LNCAP (cell line): ENCODE data around the gene NR2C2.

Source experiments
- TF ChIP-seq, protein P1 (sequence below): fragments of 450-650 bp; IDR thresholded peaks from 2 replicates; pipeline ENCODE4 v1.5.1; 2017; ENCODE audit warnings: mild to moderate bottlenecking

NR2C2 gene

DNA sequence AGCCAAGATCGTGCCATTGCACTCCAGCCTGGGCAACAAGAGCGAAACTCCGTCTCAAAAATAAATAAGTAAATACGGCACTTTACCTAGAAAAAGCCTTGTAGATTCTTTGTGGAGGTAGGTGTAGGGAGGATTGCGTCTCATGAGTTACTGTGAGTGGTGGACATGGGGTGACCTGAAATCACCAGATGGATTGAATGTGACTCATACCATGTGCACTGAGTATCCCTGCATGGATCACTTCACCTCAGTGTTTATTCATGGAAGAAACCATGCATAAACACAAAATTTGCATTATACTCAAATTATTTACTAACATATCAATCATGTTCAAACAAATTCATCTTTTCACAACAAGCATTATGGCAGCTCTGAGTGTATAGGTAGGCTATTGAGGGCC, 61.8 kb downstream of the NR2C2 start:
- TF ChIP-seq, protein P1, sequence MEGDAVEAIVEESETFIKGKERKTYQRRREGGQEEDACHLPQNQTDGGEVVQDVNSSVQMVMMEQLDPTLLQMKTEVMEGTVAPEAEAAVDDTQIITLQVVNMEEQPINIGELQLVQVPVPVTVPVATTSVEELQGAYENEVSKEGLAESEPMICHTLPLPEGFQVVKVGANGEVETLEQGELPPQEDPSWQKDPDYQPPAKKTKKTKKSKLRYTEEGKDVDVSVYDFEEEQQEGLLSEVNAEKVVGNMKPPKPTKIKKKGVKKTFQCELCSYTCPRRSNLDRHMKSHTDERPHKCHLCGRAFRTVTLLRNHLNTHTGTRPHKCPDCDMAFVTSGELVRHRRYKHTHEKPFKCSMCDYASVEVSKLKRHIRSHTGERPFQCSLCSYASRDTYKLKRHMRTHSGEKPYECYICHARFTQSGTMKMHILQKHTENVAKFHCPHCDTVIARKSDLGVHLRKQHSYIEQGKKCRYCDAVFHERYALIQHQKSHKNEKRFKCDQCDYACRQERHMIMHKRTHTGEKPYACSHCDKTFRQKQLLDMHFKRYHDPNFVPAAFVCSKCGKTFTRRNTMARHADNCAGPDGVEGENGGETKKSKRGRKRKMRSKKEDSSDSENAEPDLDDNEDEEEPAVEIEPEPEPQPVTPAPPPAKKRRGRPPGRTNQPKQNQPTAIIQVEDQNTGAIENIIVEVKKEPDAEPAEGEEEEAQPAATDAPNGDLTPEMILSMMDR: no peak

DNA sequence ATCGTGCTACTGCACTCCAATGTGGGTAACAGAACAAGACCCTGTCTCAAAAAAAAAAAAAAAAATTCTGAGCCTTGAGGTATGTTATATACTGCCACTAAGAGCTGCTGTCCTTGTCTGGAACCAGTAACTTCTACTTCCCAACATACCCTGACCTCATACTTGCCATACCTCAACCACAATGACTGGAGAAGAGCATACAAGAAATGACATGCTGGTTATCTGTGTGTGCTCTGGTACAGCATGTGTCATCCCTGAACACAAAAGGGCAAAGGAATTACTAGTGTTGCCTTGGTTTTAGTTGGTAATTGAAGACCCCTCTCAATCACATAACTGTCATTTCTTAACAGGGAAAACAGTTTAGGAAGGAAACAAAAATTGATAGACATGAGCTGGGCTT, 63.3 kb downstream of the NR2C2 start:
- TF ChIP-seq, protein P1: no peak

DNA sequence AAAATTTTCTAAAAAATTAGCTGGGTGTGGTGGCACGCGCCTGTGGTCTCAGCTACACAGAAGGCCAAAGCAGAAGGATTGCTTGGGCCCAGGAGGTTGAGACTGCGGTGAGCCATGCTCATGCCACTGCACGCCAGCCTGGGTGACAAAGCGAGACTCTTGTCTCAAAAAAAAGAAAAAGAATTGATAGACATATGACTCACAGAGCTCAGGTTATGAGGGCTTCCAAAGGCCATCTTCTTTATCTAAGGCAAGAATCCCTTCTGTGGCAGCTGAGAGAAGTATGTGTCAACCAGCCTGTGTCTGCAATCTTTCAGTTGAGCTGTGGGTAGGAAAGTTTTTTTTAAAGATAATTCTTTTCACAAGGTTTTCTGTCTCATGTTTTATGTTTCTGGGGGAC, 63.8 kb downstream of the NR2C2 start:
- TF ChIP-seq, protein P1: no peak

DNA sequence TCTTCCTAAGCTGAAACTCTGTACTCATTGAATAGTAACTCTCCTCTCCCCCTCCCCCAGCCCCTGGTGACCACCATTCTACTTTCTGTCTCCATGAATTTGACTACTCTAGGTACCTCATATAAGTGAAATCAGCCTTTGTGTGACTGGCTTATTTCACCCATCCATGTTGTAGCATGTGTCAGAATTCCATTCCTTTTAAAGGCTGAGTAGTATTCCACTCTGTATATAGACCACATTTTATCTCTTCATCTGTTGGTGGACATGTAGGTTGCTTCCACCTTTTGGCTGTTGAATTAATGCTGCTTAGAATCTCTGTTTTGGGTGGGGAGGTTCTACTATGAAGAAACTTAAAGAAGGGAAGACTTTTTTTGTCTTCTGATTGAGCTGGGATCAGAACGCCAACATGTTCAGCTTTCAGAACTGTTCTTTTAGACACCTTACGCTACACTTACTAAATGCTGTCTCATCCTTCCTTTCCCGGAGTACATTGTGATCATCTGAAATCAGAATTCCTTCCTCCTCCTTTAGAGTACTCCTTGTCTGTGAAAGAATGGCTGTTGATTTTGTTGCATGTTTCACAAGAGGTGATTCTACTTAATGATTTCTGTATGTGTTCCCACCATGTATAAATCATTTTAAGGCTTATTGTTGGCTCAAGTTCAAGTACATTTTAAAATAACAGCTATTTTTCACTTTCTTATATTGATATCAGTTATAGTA, 67.4 kb downstream of the NR2C2 start:
- TF ChIP-seq, protein P1: no peak

DNA sequence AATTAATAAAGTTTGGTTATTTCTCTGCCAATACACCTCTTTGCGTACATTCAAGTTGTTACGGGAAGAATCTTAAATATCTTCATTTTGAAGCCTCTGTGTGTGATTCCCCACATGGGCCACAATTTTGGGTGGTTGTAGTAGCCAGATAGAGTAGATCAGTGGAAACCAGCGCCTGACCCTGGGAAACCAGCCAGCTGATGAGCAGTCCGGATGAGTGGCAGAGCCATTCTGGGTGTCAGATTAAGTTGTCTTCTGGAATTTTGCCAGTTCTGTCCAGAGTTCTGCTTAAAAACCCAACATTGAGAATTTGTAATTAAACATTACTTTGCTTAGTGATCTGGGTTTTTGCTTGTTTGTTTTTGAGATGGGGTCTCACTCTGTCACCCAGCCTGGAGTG, 68.1 kb downstream of the NR2C2 start:
- TF ChIP-seq, protein P1: no peak

DNA sequence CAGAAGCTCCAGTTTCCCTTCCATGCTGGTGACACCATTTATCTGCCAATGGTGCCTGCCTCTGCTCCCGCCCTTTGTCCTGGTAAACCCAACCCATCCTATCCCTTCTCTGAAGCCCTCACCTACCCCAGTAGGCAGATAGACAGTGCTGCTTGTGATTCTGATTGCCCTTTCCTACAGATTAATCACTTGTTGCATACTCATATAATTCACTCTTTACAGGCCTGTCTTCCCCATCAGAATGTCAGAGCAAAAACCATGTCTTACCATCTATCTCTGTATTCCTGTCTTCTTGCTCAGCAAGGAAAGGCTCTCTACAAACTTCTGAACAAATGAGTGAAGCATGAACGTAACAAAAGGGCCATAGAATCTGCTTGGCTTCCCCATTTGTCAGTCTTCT, 69.8 kb downstream of the NR2C2 start:
- TF ChIP-seq, protein P1: no peak

DNA sequence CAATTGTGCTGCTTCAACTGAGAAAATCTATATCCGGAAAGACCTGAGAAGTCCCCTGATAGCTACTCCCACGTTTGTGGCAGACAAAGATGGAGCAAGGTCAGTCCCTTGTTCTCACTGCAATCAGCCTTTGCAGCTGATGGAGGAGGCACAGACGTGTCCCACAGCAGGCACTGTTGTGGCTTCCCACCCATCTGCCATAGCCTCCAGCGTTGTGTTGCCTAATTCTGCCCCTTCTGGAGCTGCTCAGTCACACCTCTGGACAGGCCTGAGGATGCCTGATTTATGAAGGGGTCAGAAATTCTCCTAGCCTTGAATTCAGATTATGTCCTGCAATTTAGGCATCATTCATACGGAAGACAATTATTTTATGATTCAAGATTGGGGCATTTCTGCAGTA, 75.9 kb downstream of the NR2C2 start:
- TF ChIP-seq, protein P1: no peak

DNA sequence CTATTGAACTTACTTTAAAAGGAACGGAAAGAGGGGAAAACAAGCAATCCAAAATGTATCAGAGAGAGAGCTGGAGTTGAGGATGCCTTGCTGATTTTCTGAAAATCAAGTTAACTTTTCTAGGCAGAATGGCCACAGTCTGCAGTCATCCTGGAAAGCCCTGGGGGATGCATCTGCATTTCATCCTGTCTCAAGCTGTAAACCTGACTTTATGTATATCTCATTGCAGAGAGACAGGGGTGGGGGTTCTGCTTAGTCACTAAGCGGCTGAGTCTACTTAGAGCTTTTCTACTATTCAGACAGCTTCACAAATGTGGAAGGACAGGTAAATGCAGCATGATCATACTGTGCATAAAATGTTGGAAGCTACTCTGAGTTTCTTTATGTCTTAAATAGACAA, 76.3 kb downstream of the NR2C2 start:
- TF ChIP-seq, protein P1: no peak
